ENCODE measurements around the gene GLRA1. TPM values are rescaled to one million over a fixed set of nuclear protein-coding genes. Genes with fewer than 3 reads are reported as not detected.

The GLRA1 gene
- total RNA-seq, 1 donor from 2014 or later: not detected

- no peaks in the 10 kb centered on the region for H3K36me3 ChIP-seq
- no peak overlapping the region for H3K27ac ChIP-seq
- no peak for TF ChIP-seq POLR2A (IDR thresholded peaks at IDR 0.05)
- TF ChIP-seq CTCF (IDR thresholded peaks at IDR 0.05): no peak
- TF ChIP-seq POLR2AphosphoS5 (IDR thresholded peaks at IDR 0.05; ENCODE audit: insufficient read depth in 1 of 2, low read depth in 1 of 2): no peak
- no peaks in the 10 kb centered on the region for H3K4me1 ChIP-seq
- H3K27me3 ChIP-seq: no peaks in the 10 kb centered on the region
- intact Hi-C loops (cut with DNase I): no loop called here
- no peaks in the 10 kb centered on the region for H3K9me3 ChIP-seq
- no peak for DNase-seq (ENCODE audit: extremely low spot score in 2 of 2)
- H3K4me3 ChIP-seq: no peak overlapping the region
Measured at GRCh38 chr5:151904127-151904526, 20.5 kb downstream of the GLRA1 start.

- H3K27ac ChIP-seq: no peak overlapping the region
- H3K4me1 ChIP-seq: no peaks in the 10 kb centered on the region
- intact Hi-C loops (cut with DNase I): no loop called here
- DNase-seq (ENCODE audit: extremely low spot score in 2 of 2): no peak
- TF ChIP-seq POLR2A (IDR thresholded peaks at IDR 0.05) (no peak), CTCF (IDR thresholded peaks at IDR 0.05) (no peak), POLR2AphosphoS5 (IDR thresholded peaks at IDR 0.05; ENCODE audit: insufficient read depth in 1 of 2, low read depth in 1 of 2) (no peak)
- H3K36me3 ChIP-seq: no peaks in the 10 kb centered on the region
- no peak overlapping the region for H3K4me3 ChIP-seq
- H3K9me3 ChIP-seq: no peaks in the 10 kb centered on the region
- no peaks in the 10 kb centered on the region for H3K27me3 ChIP-seq
Measured at GRCh38 chr5:151903243-151903653, 21.4 kb downstream of the GLRA1 start.

GRCh38 chr5:151902215-151902614 lies 22.4 kb downstream of the GLRA1 start:
- no peak overlapping the region for H3K27ac ChIP-seq
- H3K4me3 ChIP-seq: no peak overlapping the region
- TF ChIP-seq CTCF (IDR thresholded peaks at IDR 0.05) (no peak), POLR2AphosphoS5 (IDR thresholded peaks at IDR 0.05; ENCODE audit: insufficient read depth in 1 of 2, low read depth in 1 of 2) (no peak), POLR2A (IDR thresholded peaks at IDR 0.05) (no peak)
- no peak for DNase-seq (ENCODE audit: extremely low spot score in 2 of 2)
- intact Hi-C loops (cut with DNase I): no loop called here
- no peaks in the 10 kb centered on the region for H3K9me3 ChIP-seq
- H3K4me1 ChIP-seq: no peaks in the 10 kb centered on the region
- no peaks in the 10 kb centered on the region for H3K27me3 ChIP-seq
- H3K36me3 ChIP-seq: no peaks in the 10 kb centered on the region

- no peak for DNase-seq (ENCODE audit: extremely low spot score in 2 of 2)
- no peaks in the 10 kb centered on the region for H3K4me1 ChIP-seq
- intact Hi-C loops (cut with DNase I): no loop called here
Measured at GRCh38 chr5:151901611-151902010, 23.0 kb downstream of the GLRA1 start.

GRCh38 chr5:151900891-151901290 lies 23.8 kb downstream of the GLRA1 start:
- no peak for TF ChIP-seq CTCF (IDR thresholded peaks at IDR 0.05)
- no peak for TF ChIP-seq POLR2AphosphoS5 (IDR thresholded peaks at IDR 0.05; ENCODE audit: insufficient read depth in 1 of 2, low read depth in 1 of 2)
- no peak for TF ChIP-seq POLR2A (IDR thresholded peaks at IDR 0.05)
- no peaks in the 10 kb centered on the region for H3K36me3 ChIP-seq
- H3K4me3 ChIP-seq: no peak overlapping the region
- H3K4me1 ChIP-seq: no peaks in the 10 kb centered on the region
- intact Hi-C loops (cut with DNase I): no loop called here
- no peak for DNase-seq (ENCODE audit: extremely low spot score in 2 of 2)
- no peaks in the 10 kb centered on the region for H3K9me3 ChIP-seq
- H3K27me3 ChIP-seq: no peaks in the 10 kb centered on the region
- H3K27ac ChIP-seq: no peak overlapping the region

More at GRCh38 chr5:151901611-151902010, 23.0 kb downstream of the GLRA1 start:
- no peaks in the 10 kb centered on the region for H3K36me3 ChIP-seq
- no peak overlapping the region for H3K4me3 ChIP-seq
- no peaks in the 10 kb centered on the region for H3K27me3 ChIP-seq
- TF ChIP-seq POLR2AphosphoS5 (IDR thresholded peaks at IDR 0.05; ENCODE audit: insufficient read depth in 1 of 2, low read depth in 1 of 2) (no peak), POLR2A (IDR thresholded peaks at IDR 0.05) (no peak), CTCF (IDR thresholded peaks at IDR 0.05) (no peak)
- H3K9me3 ChIP-seq: no peaks in the 10 kb centered on the region
- H3K27ac ChIP-seq: no peak overlapping the region

Measured in vagina (tissue), 2 donors.